ENCODE results near the gene ATAD2B.
A peak's percentile ranks its signal among the peaks of the same experiment; 100 is the strongest.

ATAD2B gene

GRCh38 chr2:23699580-23699925 is 227.4 kb downstream of the ATAD2B start:
- no peak for DNase-seq (ENCODE audit: low spot score)

GRCh38 chr2:23698721-23699579 is 228.0 kb downstream of the ATAD2B start:
- peak; percentile 84 for DNase-seq (ENCODE audit: low spot score)
